HL-60 (cell line): ENCODE results near the gene KCNIP2.
"Not testable (repeated sequence)": the region's sequence is repeated elsewhere in the genome, so short reads cannot be mapped to it uniquely, and the experiment has no call there.

Experiments
- GABPA ChIP-seq: IDR thresholded peaks from 2 replicates; pipeline ENCODE4 v1.6.1; 2012; ENCODE audit warnings: low read depth
- SPI1 ChIP-seq: IDR thresholded peaks from 2 replicates; pipeline ENCODE4 v1.6.1; 2012; ENCODE audit warnings: low read depth, mild to moderate bottlenecking, borderline replicate concordance
- TF ChIP-seq, protein P1 (sequence below): IDR thresholded peaks from one replicate; pipeline ENCODE4 v1.5.1; 2011; ENCODE audit warnings: low read length, control low read depth, inconsistent platforms; ENCODE audit not compliant: insufficient read depth
- TF ChIP-seq, protein P2 (sequence below): IDR thresholded peaks from 2 replicates; pipeline ENCODE4 v1.6.1; 2012; ENCODE audit warnings: low read depth; ENCODE audit not compliant: insufficient replicate concordance

DNA sequence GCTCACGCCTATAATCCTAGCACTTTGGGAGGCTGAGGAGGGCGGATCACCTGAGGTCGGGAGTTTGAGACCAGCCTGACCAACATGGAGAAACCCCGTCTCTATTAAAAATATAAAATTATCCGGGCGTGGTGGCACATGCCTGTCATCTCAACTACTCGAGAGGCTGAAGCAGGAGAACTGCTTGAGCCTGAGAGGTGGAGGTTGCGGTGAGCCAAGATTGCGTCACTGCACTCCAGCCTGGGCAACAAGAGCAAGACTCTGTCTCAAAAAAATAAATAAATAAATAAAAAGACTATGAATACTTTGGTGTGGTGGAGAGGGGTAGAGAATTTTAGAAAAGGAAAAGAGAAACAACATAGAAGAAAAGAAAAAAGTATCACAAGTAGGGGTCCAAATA, 54.4 kb downstream of the KCNIP2 start:
- not testable (repeated sequence) for TF ChIP-seq SPI1, GABPA
- TF ChIP-seq, protein P1, sequence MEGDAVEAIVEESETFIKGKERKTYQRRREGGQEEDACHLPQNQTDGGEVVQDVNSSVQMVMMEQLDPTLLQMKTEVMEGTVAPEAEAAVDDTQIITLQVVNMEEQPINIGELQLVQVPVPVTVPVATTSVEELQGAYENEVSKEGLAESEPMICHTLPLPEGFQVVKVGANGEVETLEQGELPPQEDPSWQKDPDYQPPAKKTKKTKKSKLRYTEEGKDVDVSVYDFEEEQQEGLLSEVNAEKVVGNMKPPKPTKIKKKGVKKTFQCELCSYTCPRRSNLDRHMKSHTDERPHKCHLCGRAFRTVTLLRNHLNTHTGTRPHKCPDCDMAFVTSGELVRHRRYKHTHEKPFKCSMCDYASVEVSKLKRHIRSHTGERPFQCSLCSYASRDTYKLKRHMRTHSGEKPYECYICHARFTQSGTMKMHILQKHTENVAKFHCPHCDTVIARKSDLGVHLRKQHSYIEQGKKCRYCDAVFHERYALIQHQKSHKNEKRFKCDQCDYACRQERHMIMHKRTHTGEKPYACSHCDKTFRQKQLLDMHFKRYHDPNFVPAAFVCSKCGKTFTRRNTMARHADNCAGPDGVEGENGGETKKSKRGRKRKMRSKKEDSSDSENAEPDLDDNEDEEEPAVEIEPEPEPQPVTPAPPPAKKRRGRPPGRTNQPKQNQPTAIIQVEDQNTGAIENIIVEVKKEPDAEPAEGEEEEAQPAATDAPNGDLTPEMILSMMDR, result not testable (repeated sequence)
- TF ChIP-seq, protein P2, sequence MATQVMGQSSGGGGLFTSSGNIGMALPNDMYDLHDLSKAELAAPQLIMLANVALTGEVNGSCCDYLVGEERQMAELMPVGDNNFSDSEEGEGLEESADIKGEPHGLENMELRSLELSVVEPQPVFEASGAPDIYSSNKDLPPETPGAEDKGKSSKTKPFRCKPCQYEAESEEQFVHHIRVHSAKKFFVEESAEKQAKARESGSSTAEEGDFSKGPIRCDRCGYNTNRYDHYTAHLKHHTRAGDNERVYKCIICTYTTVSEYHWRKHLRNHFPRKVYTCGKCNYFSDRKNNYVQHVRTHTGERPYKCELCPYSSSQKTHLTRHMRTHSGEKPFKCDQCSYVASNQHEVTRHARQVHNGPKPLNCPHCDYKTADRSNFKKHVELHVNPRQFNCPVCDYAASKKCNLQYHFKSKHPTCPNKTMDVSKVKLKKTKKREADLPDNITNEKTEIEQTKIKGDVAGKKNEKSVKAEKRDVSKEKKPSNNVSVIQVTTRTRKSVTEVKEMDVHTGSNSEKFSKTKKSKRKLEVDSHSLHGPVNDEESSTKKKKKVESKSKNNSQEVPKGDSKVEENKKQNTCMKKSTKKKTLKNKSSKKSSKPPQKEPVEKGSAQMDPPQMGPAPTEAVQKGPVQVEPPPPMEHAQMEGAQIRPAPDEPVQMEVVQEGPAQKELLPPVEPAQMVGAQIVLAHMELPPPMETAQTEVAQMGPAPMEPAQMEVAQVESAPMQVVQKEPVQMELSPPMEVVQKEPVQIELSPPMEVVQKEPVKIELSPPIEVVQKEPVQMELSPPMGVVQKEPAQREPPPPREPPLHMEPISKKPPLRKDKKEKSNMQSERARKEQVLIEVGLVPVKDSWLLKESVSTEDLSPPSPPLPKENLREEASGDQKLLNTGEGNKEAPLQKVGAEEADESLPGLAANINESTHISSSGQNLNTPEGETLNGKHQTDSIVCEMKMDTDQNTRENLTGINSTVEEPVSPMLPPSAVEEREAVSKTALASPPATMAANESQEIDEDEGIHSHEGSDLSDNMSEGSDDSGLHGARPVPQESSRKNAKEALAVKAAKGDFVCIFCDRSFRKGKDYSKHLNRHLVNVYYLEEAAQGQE, result not testable (repeated sequence)
